ENCODE data around the gene SLC13A3.

The SLC13A3 gene

DNA sequence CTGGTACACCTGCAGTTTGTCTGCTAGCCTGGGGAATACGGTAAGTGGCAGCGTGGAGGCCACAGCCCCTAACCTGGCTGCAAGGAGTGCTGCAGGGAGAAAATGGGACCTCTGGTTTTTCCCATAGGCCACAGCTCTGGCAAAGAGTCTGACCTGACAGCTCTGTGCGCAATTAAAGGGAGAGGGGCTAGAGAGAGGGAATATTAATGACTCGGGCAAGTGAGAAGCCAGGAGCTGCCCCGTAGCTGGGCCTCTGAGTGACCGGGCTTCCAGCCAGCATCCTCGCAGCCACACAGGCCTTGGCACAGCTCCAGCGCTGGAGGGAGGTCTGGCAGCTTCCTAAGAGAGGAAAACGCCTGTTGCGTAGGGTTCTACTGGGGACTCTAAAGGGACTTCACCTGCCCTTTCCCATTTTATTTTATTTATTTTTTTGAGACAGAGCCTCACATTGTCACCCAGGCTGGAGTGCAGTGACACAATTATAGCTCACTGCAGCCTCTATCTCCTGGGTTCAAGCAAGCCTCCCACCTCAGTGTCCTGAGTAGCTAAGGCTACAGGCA lies 82.6 kb downstream of the SLC13A3 start:
- TF ChIP-seq NFIC (IDR thresholded peaks at IDR 0.05) = peak; percentile 75
- TF ChIP-seq, protein P1, sequence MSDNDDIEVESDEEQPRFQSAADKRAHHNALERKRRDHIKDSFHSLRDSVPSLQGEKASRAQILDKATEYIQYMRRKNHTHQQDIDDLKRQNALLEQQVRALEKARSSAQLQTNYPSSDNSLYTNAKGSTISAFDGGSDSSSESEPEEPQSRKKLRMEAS (IDR thresholded peaks at IDR 0.05) = no peak

- TF ChIP-seq YY1 (IDR thresholded peaks at IDR 0.05; ENCODE audit: low read depth) = no peak
Observed at GRCh38 chr20:46566125-46566524, 85.1 kb downstream of the SLC13A3 start.

DNA sequence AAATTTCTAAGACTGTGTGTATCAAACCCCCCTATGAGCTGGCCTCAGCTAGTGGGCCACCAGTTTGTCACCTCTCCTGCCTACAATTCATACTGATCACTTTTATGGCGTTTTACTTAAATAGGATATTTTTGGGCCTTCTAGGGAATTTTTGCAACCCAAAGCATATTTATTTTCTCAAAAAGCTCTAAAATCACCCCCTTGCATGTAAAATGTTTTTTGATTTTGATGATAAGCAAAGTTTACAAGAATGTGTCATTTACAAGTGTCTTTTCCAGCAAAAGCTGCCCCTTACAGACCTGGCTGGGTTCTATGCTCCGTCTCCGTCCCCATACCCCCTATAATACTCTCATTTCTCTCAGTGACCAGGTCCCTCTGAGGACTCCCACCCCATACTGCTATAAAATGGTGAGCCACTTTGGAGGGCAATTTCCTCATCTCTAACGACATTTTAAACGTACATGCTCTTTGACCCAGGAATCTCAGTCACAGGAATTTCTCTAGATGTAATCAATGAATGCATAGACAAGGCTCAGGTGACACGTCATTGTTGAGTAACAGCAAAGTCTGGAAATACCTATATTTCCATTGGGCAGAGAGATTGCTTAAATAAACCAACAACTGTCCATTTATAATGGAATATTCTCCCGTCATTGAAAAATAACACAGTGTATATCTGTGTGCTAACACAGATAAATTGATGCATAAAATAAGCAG lies 86.9 kb downstream of the SLC13A3 start:
- no peak for TF ChIP-seq EP300 (IDR thresholded peaks at IDR 0.05; ENCODE audit: borderline replicate concordance)
- no peak for TF ChIP-seq ZBTB7A (IDR thresholded peaks at IDR 0.05; ENCODE audit: low read depth)
- TF ChIP-seq TAF1 (IDR thresholded peaks at IDR 0.05; ENCODE audit: low read depth) = no peak
- no peak for TF ChIP-seq NFIC (IDR thresholded peaks at IDR 0.05)
- TF ChIP-seq TEAD4 (IDR thresholded peaks at IDR 0.05) = no peak
- TF ChIP-seq, protein P2, sequence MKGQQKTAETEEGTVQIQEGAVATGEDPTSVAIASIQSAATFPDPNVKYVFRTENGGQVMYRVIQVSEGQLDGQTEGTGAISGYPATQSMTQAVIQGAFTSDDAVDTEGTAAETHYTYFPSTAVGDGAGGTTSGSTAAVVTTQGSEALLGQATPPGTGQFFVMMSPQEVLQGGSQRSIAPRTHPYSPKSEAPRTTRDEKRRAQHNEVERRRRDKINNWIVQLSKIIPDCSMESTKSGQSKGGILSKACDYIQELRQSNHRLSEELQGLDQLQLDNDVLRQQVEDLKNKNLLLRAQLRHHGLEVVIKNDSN (IDR thresholded peaks at IDR 0.05) = no peak
- no peak for TF ChIP-seq CREB1 (IDR thresholded peaks at IDR 0.05; ENCODE audit: low read depth)
- TF ChIP-seq CEBPB (IDR thresholded peaks at IDR 0.05) = no peak
- TF ChIP-seq, protein P1 (IDR thresholded peaks at IDR 0.05) = no peak
- no peak for TF ChIP-seq REST (IDR thresholded peaks at IDR 0.05; ENCODE audit: low read depth)
- no peak for TF ChIP-seq RAD21 (IDR thresholded peaks at IDR 0.05; ENCODE audit: low read depth)
- TF ChIP-seq FOXM1 (IDR thresholded peaks at IDR 0.05; ENCODE audit: borderline replicate concordance, low read depth) = no peak
- TF ChIP-seq EGR1 (IDR thresholded peaks at IDR 0.05) = no peak

GRCh38 chr20:46563860-46564221 lies 87.4 kb downstream of the SLC13A3 start:
- no peak for TF ChIP-seq EP300 (IDR thresholded peaks at IDR 0.05; ENCODE audit: borderline replicate concordance)
- TF ChIP-seq TEAD4 (IDR thresholded peaks at IDR 0.05) = no peak
- no peak for TF ChIP-seq REST (IDR thresholded peaks at IDR 0.05; ENCODE audit: low read depth)
- no peak for TF ChIP-seq YY1 (IDR thresholded peaks at IDR 0.05; ENCODE audit: low read depth)
- TF ChIP-seq, protein P2 (IDR thresholded peaks at IDR 0.05) = no peak
- TF ChIP-seq ZBTB7A (IDR thresholded peaks at IDR 0.05; ENCODE audit: low read depth) = no peak
- no peak for TF ChIP-seq CEBPB (IDR thresholded peaks at IDR 0.05)
- TF ChIP-seq, protein P1 (IDR thresholded peaks at IDR 0.05) = no peak

- TF ChIP-seq NFIC (IDR thresholded peaks at IDR 0.05) (no peak), EP300 (IDR thresholded peaks at IDR 0.05; ENCODE audit: borderline replicate concordance) (no peak), CEBPB (IDR thresholded peaks at IDR 0.05) (no peak), REST (IDR thresholded peaks at IDR 0.05; ENCODE audit: low read depth) (no peak), RAD21 (IDR thresholded peaks at IDR 0.05; ENCODE audit: low read depth) (no peak), TAF1 (IDR thresholded peaks at IDR 0.05; ENCODE audit: low read depth) (no peak), ZBTB7A (IDR thresholded peaks at IDR 0.05; ENCODE audit: low read depth) (no peak), TEAD4 (IDR thresholded peaks at IDR 0.05) (no peak), FOXM1 (IDR thresholded peaks at IDR 0.05; ENCODE audit: borderline replicate concordance, low read depth) (no peak), YY1 (IDR thresholded peaks at IDR 0.05; ENCODE audit: low read depth) (no peak), EGR1 (IDR thresholded peaks at IDR 0.05) (no peak)
- TF ChIP-seq, protein P2 (IDR thresholded peaks at IDR 0.05) = no peak
- TF ChIP-seq, protein P1 (IDR thresholded peaks at IDR 0.05) = no peak
Observed at GRCh38 chr20:46563170-46563859, 87.9 kb downstream of the SLC13A3 start.

All from Ishikawa (cell line).